IMR-90 (cell line): ENCODE measurements around the gene ADAM12. TPM values are rescaled to one million over a fixed set of nuclear protein-coding genes. Genes with fewer than 3 reads are reported as not detected.

Experiments used
- ATAC-seq: fragments of 200-7000 bp; cut with Tn5 transposase; 2 replicates; pipeline ENCODE4 v1.9.1; 2020; ENCODE audit warnings: low read depth, mild to moderate bottlenecking, moderate library complexity
- BruUV-seq: library from RNA; stranded (reverse); fragments of 400-500 nt; replicated peaks from 2 replicates; lab custom pipeline; 2021; lab: Mats Ljungman, UMichigan
- CTCF ChIA-PET: fragments of 300-600 bp; formaldehyde crosslinking; extraction: SDS; loops from one replicate; lab custom pipeline; 2021; ENCODE audit warnings: antibody characterized with exemption; lab: Yijun Ruan, JAX
- POLR2A ChIA-PET: fragments of 300-600 bp; sonication (Branson Sonifier 250); formaldehyde crosslinking; loops from one replicate; lab custom pipeline; 2022; ENCODE audit warnings: antibody characterized with exemption; ENCODE audit not compliant: unreplicated experiment; lab: Charles Lee
- DNase-seq: peaks from one replicate; pipeline ENCODE4 v3.0.0; 2013
- H2AFZ ChIP-seq: replicated peaks from 2 replicates; pipeline ENCODE3; 2013; ENCODE audit warnings: low read length, mild to moderate bottlenecking; ENCODE audit not compliant: poor library complexity
- H2AK5ac ChIP-seq: 2 replicates; pipeline ENCODE4 v1.6.1; 2013; ENCODE audit warnings: low read depth, low read length, inconsistent platforms
- H2AK9ac ChIP-seq: replicated peaks from 2 replicates; pipeline ENCODE3; 2013; ENCODE audit warnings: mild to moderate bottlenecking, low read depth, low read length, moderate library complexity; ENCODE audit not compliant: poor library complexity
- H2BK120ac ChIP-seq: 2 replicates; pipeline ENCODE4 v1.6.1; 2013; ENCODE audit warnings: low read depth, low read length, inconsistent platforms
- H2BK15ac ChIP-seq: 3 replicates; pipeline ENCODE4 v1.6.1; 2013; ENCODE audit warnings: low read depth, low read length, inconsistent platforms
- H2BK20ac ChIP-seq: 2 replicates; pipeline ENCODE4 v1.6.1; 2013; ENCODE audit warnings: low read depth, mild to moderate bottlenecking, inconsistent platforms, low read length, moderate library complexity
- H2BK5ac ChIP-seq: 2 replicates; pipeline ENCODE4 v1.6.1; 2013; ENCODE audit warnings: mild to moderate bottlenecking, low read depth, low read length, inconsistent platforms; ENCODE audit not compliant: poor library complexity, severe bottlenecking
- H3K14ac ChIP-seq: replicated peaks from 2 replicates; pipeline ENCODE4 v1.6.1; 2013; ENCODE audit warnings: low read depth, low read length, inconsistent platforms
- H3K18ac ChIP-seq: 2 replicates; pipeline ENCODE4 v1.6.1; 2013; ENCODE audit warnings: low read depth, low read length, control low read depth
- H3K23ac ChIP-seq: 2 replicates; pipeline ENCODE4 v1.6.1; 2013; ENCODE audit warnings: low read depth, low read length, inconsistent platforms
- H3K27ac ChIP-seq: 2 replicates; pipeline ENCODE4 v1.5.1; 2013; ENCODE audit warnings: mild to moderate bottlenecking, control low read depth, low read length; ENCODE audit not compliant: insufficient read depth
- H3K27me3 ChIP-seq: 2 replicates; pipeline ENCODE4 v1.6.1; 2013; ENCODE audit warnings: low read length; ENCODE audit not compliant: control insufficient read depth, insufficient read depth
- H3K36me3 ChIP-seq: 2 replicates; pipeline ENCODE4 v1.6.1; 2013; ENCODE audit warnings: low read length, mixed read lengths; ENCODE audit not compliant: control insufficient read depth, insufficient read depth
- H3K4ac ChIP-seq: 2 replicates; pipeline ENCODE4 v1.6.1; 2013; ENCODE audit warnings: low read depth, low read length, inconsistent platforms
- H3K4me1 ChIP-seq: 2 replicates; pipeline ENCODE4 v1.6.1; 2013; ENCODE audit warnings: low read length, mixed read lengths; ENCODE audit not compliant: control insufficient read depth, insufficient read depth
- H3K4me2 ChIP-seq: 2 replicates; pipeline ENCODE4 v1.6.1; 2013; ENCODE audit warnings: low read depth, mild to moderate bottlenecking, control low read depth, low read length, moderate library complexity
- H3K4me3 ChIP-seq: 2 replicates; pipeline ENCODE4 v1.5.1; 2013; ENCODE audit warnings: low read depth, mild to moderate bottlenecking, control low read depth, low read length, moderate library complexity; ENCODE audit not compliant: insufficient read depth
- H3K56ac ChIP-seq: 2 replicates; pipeline ENCODE4 v1.6.1; 2013; ENCODE audit warnings: low read length, inconsistent platforms; ENCODE audit not compliant: insufficient read depth; ENCODE audit errors: extremely low read depth
- H3K79me1 ChIP-seq, 2 experiments: 2 replicates each; pipeline ENCODE4 v1.6.1; 2013; ENCODE audit warnings: low read length in 2 of 2, inconsistent platforms in 1 of 2, low read depth in 1 of 2
- H3K9ac ChIP-seq: 2 replicates; pipeline ENCODE4 v1.6.1; 2013; ENCODE audit warnings: low read depth, low read length, control low read depth
- H3K9me1 ChIP-seq: 2 replicates; pipeline ENCODE4 v1.6.1; 2013; ENCODE audit warnings: low read length, inconsistent platforms; ENCODE audit not compliant: insufficient read depth
- H3K9me3 ChIP-seq: 2 replicates; pipeline ENCODE4 v1.6.1; 2013; ENCODE audit warnings: low read length; ENCODE audit not compliant: control insufficient read depth, insufficient read depth
- H4K20me1 ChIP-seq: 2 replicates; pipeline ENCODE4 v1.6.1; 2013; ENCODE audit warnings: low read length, inconsistent platforms; ENCODE audit not compliant: insufficient read depth
- H4K5ac ChIP-seq: 2 replicates; pipeline ENCODE4 v1.6.1; 2013; ENCODE audit warnings: mild to moderate bottlenecking, low read depth, low read length, control low read depth
- H4K8ac ChIP-seq, 2 experiments: 2 replicates each; pipeline ENCODE4 v1.6.1; 2013; ENCODE audit warnings: low read depth in 2 of 2, low read length in 2 of 2, control low read depth in 1 of 2, inconsistent platforms in 1 of 2
- H4K91ac ChIP-seq: 2 replicates; pipeline ENCODE4 v1.6.1; 2013; ENCODE audit warnings: low read depth, low read length, inconsistent platforms; ENCODE audit not compliant: insufficient read depth
- BHLHE40 ChIP-seq: fragments of 150-350 bp; IDR thresholded peaks from 2 replicates; pipeline ENCODE4 v1.6.1; 2016; ENCODE audit warnings: mild to moderate bottlenecking, low read depth, low read length
- CEBPB ChIP-seq: IDR thresholded peaks from 2 replicates; pipeline ENCODE4 v1.6.1; 2012; ENCODE audit warnings: low read depth, low read length, improper control_type of control experiment
- NFE2L2 ChIP-seq: fragments of 150-350 bp; IDR thresholded peaks from 2 replicates; pipeline ENCODE4 v1.6.1; 2016; ENCODE audit warnings: low read depth, mild to moderate bottlenecking, low read length
- WGBS, 2 experiments: methylation state at CpG; one replicate each; pipeline versions ENCODE4 v1.1.5 to v1.1.7; 2013; ENCODE audit warnings: missing lambda C conversion rate in 2 of 2; ENCODE audit not compliant: insufficient read length in 1 of 2; ENCODE audit errors: extremely low coverage in 2 of 2; 5-methylcytosine and 5-hydroxymethylcytosine counted together
- dilution Hi-C: fragments of 300-500 bp; cut with HindIII; formaldehyde crosslinking; loops from one replicate; pipeline ENCODE4 v1.14.3; 2018; ENCODE audit warnings: low sequenced_read_pairs; ENCODE audit not compliant: unreplicated experiment
- in situ Hi-C: fragments of 300-500 bp; cut with MboI; formaldehyde crosslinking; loops from 3 replicates; pipeline ENCODE4 v1.14.3; 2019; ENCODE audit warnings: low sequenced_read_pairs, inconsistent platforms, mixed read lengths
- intact Hi-C: fragments of 100-400 bp; cut with micrococcal nuclease; formaldehyde crosslinking; loops from 2 replicates; pipeline ENCODE4 v1.10.0; 2022
- polyA plus RNA-seq, 3 experiments: library from polyadenylated mRNA; depleted of rRNA; stranded (reverse); fragments of >200 nt; gene quantifications; 2 replicates each; pipeline ENCODE4 v1.2.3, GENCODE V29; 2012; ENCODE audit warnings: low replicate concordance in 1 of 3
- total RNA-seq: library from RNA; depleted of rRNA; stranded (reverse); fragments of >200 nt; gene quantifications from 2 replicates; pipeline ENCODE4 v1.2.3, GENCODE V29; 2012

ADAM12 gene
- total and polyA plus RNA-seq, 2 of the 4 experiments (the other 2 are of a cell fraction): 9.6 to 10.2 TPM

- H2BK120ac ChIP-seq: no peak overlapping the region
Observed at GRCh38 chr10:126004752-126005151, 383.5 kb downstream of the ADAM12 start.

More at GRCh38 chr10:126004752-126005151, 383.5 kb downstream of the ADAM12 start:
- no TSS peak for BruUV-seq
- no peak overlapping the region for H3K23ac ChIP-seq
- H3K4ac ChIP-seq: no peak overlapping the region
- WGBS, 2 experiments: 77% methylated on average over 6 of the region's 8 CpGs; no CpG with 5 or more reads in 1 of the 2 experiments
- no peak overlapping the region for H2AK5ac ChIP-seq
- H2BK20ac ChIP-seq: no peak overlapping the region
- H3K56ac ChIP-seq: no peak overlapping the region
- H3K14ac ChIP-seq: no peak overlapping the region
- ChIA-PET CTCF (no interaction called here), POLR2A (interaction anchor here (0.5 to 0.6 kb wide), 2 partner anchors 76 to 472 kb away, joined by 4 to 8 read pairs; no protein-coding TSS in a partner anchor)
- H4K20me1 ChIP-seq: no peaks in the 10 kb centered on the region
- no peaks in the 10 kb centered on the region for H3K4me1 ChIP-seq
- no peak overlapping the region for H3K4me3 ChIP-seq
- H2AFZ ChIP-seq: no peak overlapping the region
- in situ Hi-C loops: no loop called here
- no peak overlapping the region for H4K8ac ChIP-seq
- DNase-seq: no peak
- no peaks in the 10 kb centered on the region for H3K9me1 ChIP-seq
- H3K27ac ChIP-seq: no peak overlapping the region
- dilution Hi-C loops: no loop called here
- H3K79me1 ChIP-seq: no peaks in the 10 kb centered on the region
- no peak overlapping the region for H4K91ac ChIP-seq
- H3K9me3 ChIP-seq: no peaks in the 10 kb centered on the region; the same call in 1 of the 2 replicates
- no peak for ATAC-seq
- H3K36me3 ChIP-seq: no peaks in the 10 kb centered on the region
- no peak for TF ChIP-seq NFE2L2
- no peak for TF ChIP-seq BHLHE40
- peak; percentile 43 for TF ChIP-seq CEBPB
- no peak overlapping the region for H2BK15ac ChIP-seq
- H3K9ac ChIP-seq: no peak overlapping the region
- peaks cover 40% of the 10 kb centered on the region for H3K27me3 ChIP-seq
- no peak overlapping the region for H2AK9ac ChIP-seq
- H3K4me2 ChIP-seq: no peak overlapping the region
- no peak overlapping the region for H2BK5ac ChIP-seq
- H3K18ac ChIP-seq: no peak overlapping the region
- no peak overlapping the region for H4K5ac ChIP-seq
- intact Hi-C loops: no loop called here
